Neural progenitor cell (in vitro differentiated cells): ENCODE results near the gene OLR1.

Experiments
- CTCF ChIP-seq: fragments of 200-600 bp; sonication (generic); IDR thresholded peaks from 2 replicates; pipeline ENCODE4 v1.5.1; 2017; ENCODE audit warnings: antibody characterized with exemption, mild to moderate bottlenecking
- EZH2phosphoT487 ChIP-seq: fragments of 200-600 bp; sonication (generic); IDR thresholded peaks from 2 replicates; pipeline ENCODE4 v1.6.1; 2017; ENCODE audit warnings: antibody characterized with exemption

GRCh38 chr12:10126413-10126812, 45.5 kb downstream of the OLR1 start:
- TF ChIP-seq CTCF (no peak), EZH2phosphoT487 (no peak)
